HG03354 (cell line): Measurements from ENCODE around the gene CTAG1A.
"Not testable (repeated sequence)": the region's sequence is repeated elsewhere in the genome, so short reads cannot be mapped to it uniquely, and the experiment has no call there.

Experiments used
- ATAC-seq: cut with Tn5 transposase; IDR thresholded peaks from one replicate; pipeline ENCODE4 v1.9.1; 2021; ENCODE audit warnings: mild to moderate bottlenecking; ENCODE audit not compliant: unreplicated experiment, poor library complexity, severe bottlenecking

CTAG1A gene

DNA sequence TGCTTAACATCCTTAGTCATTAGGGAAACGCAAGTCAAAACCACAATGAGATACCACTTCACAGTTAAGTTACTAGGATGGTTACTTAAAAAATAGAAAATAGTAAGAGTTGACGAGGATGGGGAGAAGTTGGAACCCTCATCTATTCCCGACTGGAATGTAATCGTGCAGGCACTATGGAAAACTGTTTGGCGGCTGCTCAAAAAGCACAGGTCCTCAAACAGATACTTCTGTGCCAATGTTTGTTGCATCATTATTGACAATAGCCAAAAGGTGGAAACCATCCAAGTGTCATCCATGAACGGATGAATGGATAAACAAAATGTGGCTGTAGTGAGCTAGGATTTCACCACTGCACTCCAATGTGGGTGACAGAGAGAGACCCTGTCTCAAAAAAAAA lies 22.4 kb downstream of the CTAG1A start:
- no peak for ATAC-seq

DNA sequence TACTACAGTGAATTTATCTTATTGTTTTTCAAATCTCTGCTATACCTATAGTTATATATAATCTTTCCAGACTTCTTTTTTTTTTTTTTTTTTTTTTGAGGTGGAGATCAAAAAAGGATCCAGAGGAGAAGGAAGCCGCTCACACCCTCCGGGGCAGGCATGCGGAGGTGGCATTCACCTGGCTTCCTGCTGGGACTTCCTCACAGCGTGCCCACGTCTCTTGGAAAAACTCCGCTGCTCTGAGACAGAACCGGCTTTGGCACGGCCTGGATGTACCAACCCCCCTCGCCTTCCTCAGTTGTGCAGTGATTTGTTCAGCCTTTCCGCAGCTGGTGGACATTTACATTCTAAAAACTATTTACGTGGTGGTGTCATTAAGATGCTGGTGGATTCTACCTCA lies 23.0 kb downstream of the CTAG1A start:
- not testable (repeated sequence) for ATAC-seq

- not testable (repeated sequence) for ATAC-seq
Observed at GRCh38 chrX:154608823-154609222, 23.9 kb downstream of the CTAG1A start.

DNA sequence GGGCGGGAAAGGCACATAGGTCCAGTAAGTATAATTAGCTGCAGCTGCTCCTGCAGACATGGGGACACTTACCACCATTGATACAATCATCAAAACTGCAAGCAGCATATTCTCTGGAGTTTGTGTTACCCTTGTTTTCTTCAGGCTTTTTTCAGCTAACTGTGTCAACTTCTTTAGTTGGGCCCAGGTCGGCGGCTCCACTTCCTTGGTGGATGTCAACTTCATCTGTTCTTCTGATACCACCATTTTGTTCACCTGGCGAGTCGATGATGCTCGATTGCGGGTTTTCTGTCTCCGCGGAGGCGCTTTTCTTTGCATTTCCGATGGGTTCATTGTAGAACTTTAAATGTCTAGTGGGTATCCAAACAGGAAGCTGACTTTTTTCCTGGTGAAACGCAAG lies 26.2 kb downstream of the CTAG1A start:
- not testable (repeated sequence) for ATAC-seq

GRCh38 chrX:154613586-154613985 lies 28.7 kb downstream of the CTAG1A start:
- not testable (repeated sequence) for ATAC-seq

DNA sequence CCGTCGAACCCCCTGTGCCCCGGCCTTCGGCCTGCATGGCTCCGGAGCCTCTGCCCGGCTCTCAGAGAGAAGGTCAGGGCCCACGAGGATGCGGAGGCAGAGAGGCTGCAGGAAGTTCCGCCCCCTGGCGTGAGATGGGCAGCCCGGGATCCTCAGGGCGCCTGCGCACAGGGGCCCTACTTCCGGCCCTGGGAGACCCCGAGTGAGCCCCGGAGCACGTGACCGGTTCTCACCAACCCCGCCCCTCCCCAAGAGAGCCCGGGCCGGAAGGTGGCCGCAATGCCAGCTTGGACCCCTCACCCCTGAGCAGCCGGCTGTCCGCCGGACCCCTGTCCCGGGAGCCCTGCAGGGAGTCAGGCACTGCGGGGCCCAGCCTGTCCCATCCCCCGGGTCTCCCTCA lies 34.2 kb downstream of the CTAG1A start, which contains the start of gene CTAG1B:
TSS of gene CTAG1B (minus strand) at position 101 of the 400 bp plus-strand sequence. CDS start at position 37, 64 bp downstream.
- not testable (repeated sequence) for ATAC-seq

GRCh38 chrX:154620767-154621414 lies 36.0 kb downstream of the CTAG1A start:
- ATAC-seq, result not testable (repeated sequence)

DNA sequence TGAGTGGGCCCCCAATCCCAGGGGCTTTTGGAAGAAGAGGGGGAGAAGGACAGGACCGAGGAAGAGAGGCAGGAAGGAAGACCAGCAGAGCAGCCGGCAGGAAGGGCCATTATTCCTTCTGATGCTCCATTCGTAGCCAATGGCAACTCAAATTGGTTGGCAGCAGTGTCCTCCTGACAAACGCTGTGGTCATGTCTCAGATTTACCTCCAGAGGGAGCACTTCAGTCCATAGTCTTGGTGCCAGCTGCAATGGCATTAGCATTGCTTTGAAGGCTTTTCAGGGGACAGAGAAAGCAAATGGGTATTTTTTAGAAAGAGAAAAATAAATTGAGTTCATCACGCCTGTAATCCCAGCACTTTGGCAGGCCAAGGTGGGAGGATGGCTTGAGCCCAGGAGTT lies 44.0 kb downstream of the CTAG1A start:
- not testable (repeated sequence) for ATAC-seq

GRCh38 chrX:154630949-154631348 lies 46.0 kb downstream of the CTAG1A start:
- ATAC-seq, result not testable (repeated sequence)

DNA sequence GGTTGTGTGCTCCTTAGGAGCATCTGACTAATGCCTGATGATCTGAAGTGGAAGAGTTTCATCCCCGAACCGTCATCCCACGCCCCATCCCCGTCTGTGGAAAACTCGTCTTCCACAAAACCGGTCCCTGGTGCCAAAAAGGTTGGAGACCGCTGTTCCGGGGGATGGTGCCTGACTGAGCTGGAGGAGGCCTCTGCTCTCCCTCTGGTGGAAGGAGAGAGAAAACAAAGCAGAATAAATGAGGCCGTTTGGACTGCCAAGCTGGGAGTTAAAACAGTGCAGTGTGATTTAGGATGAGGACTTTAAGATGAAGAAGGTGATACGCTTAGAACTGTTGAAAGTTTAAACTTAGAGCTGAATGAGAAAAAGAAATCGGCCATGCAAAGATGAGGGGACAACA lies 48.7 kb downstream of the CTAG1A start:
- ATAC-seq, result not testable (repeated sequence)
